ENCODE measurements around the gene CYP4F12.

- TF ChIP-seq EZH2 (IDR thresholded peaks at IDR 0.05; ENCODE audit: low read length) = no peak
- TF ChIP-seq, protein P1, sequence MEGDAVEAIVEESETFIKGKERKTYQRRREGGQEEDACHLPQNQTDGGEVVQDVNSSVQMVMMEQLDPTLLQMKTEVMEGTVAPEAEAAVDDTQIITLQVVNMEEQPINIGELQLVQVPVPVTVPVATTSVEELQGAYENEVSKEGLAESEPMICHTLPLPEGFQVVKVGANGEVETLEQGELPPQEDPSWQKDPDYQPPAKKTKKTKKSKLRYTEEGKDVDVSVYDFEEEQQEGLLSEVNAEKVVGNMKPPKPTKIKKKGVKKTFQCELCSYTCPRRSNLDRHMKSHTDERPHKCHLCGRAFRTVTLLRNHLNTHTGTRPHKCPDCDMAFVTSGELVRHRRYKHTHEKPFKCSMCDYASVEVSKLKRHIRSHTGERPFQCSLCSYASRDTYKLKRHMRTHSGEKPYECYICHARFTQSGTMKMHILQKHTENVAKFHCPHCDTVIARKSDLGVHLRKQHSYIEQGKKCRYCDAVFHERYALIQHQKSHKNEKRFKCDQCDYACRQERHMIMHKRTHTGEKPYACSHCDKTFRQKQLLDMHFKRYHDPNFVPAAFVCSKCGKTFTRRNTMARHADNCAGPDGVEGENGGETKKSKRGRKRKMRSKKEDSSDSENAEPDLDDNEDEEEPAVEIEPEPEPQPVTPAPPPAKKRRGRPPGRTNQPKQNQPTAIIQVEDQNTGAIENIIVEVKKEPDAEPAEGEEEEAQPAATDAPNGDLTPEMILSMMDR (optimal IDR thresholded peaks at IDR 0.05 in 1 of 3, IDR thresholded peaks at IDR 0.05 in 1 of 3, conservative IDR thresholded peaks at IDR 0.05 in 1 of 3; ENCODE audit: extremely low read depth in 1 of 3, insufficient read depth in 2 of 3, low read length in 3 of 3) = no peak
These were observed 44.5 kb upstream of the CYP4F12 start for GRCh38 chr19:15628236-15629002.

Measured in keratinocyte (primary cell).